Progenitor cell of endocrine pancreas (in vitro differentiated cells): ENCODE results near the gene ADAM33. TPM values are rescaled to one million over a fixed set of nuclear protein-coding genes. Genes with fewer than 3 reads are reported as not detected.

Source experiments
- DNase-seq: peaks from one replicate; pipeline ENCODE4 v3.0.0; 2021; ENCODE audit warnings: low spot score; ENCODE audit not compliant: unreplicated experiment
- H3K27ac Mint-ChIP-seq: 2 replicates; pipeline ENCODE4 v1.8.0; 2021; ENCODE audit warnings: mild to moderate bottlenecking, moderate library complexity, mixed read lengths
- H3K27me3 Mint-ChIP-seq: 2 replicates; pipeline ENCODE4 v1.8.0; 2021; ENCODE audit warnings: mixed read lengths
- H3K36me3 Mint-ChIP-seq: 2 replicates; pipeline ENCODE4 v1.8.0; 2022; ENCODE audit warnings: mixed read lengths; ENCODE audit not compliant: insufficient read depth
- H3K4me1 Mint-ChIP-seq: 2 replicates; pipeline ENCODE4 v1.8.0; 2021; ENCODE audit warnings: low read depth, mixed read lengths
- H3K4me3 Mint-ChIP-seq: 2 replicates; pipeline ENCODE4 v1.8.0; 2021; ENCODE audit warnings: low read depth, mild to moderate bottlenecking, moderate library complexity, mixed read lengths
- H3K9me3 Mint-ChIP-seq: 2 replicates; pipeline ENCODE4 v1.8.0; 2021; ENCODE audit warnings: low read depth, mixed read lengths
- long read RNA-seq: library from polyadenylated mRNA; unstranded; transcript quantifications from one replicate; pipeline ENCODE4 v2.0.0, GENCODE V29; 2020
- total RNA-seq: library from RNA; stranded (reverse); gene quantifications from 2 replicates; pipeline ENCODE4 v1.2.1, GENCODE V29; 2021
- TF ChIP-seq, protein P1 (sequence below): fragments of 200-600 bp; sonication (generic); IDR thresholded peaks from one replicate; pipeline ENCODE4 v1.5.0; 2021; ENCODE audit warnings: antibody characterized with exemption, mild to moderate bottlenecking; ENCODE audit not compliant: unreplicated experiment

ADAM33 gene
- 0.47 and 0.67 TPM in 2 replicates for total RNA-seq
- long read RNA-seq: 0 reads

DNA sequence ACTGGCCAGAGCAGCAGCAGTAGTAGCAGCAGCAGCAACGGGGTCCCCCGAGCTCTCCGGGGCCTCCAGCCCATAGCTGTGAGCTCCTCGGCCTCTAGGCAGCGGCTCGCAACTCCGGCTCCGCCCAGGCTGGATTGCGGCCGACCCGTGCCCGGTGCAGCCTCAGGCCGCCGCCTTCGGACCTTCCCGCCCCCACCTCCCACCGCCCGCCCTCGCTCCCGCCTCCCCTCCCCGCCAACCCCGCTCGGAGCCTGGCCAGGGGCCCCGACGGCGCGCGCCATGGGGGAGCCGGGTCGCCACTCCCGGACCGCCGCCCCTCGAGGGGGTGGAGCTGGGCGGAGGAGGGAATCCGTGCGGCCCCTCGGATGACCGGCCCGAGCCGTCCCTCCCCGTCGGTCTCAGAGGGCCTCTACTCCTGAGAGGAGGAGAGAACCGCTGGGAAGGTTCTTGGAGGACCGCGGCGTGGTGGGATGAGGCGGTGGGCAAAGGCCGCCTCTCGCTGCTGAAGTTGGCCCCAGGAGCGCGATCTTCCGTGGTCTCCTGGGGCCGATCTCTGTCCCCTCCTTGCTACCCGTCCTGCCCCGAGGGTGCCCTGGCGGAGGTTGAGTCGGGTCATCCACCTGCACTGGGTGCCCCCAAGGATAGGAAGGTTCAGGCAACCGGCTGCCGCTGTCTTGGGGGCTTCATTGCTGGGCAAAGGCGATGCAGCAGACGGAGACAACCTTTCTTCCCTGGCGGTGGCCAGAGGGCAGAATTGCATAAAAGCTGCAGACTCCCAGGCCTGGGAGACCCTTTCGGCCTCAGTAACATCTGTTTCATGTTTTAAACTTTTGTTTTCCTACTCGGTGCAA lies at the start of gene ADAM33:
ADAM33 (minus strand) TSS at position 80 of the 851 bp plus-strand sequence; CDS start at position 74, 6 bp downstream.
- Mint-ChIP-seq H3K27me3 (peaks cover 76% of the 10 kb centered on the region), H3K4me1 (peaks cover 4% of the 10 kb centered on the region), H3K36me3 (no peaks in the 10 kb centered on the region), H3K9me3 (no peaks in the 10 kb centered on the region), H3K4me3 (peak within 1 kb of the TSS; percentile 37), H3K27ac (no peak within 1 kb of the TSS)
- TF ChIP-seq, protein P1, sequence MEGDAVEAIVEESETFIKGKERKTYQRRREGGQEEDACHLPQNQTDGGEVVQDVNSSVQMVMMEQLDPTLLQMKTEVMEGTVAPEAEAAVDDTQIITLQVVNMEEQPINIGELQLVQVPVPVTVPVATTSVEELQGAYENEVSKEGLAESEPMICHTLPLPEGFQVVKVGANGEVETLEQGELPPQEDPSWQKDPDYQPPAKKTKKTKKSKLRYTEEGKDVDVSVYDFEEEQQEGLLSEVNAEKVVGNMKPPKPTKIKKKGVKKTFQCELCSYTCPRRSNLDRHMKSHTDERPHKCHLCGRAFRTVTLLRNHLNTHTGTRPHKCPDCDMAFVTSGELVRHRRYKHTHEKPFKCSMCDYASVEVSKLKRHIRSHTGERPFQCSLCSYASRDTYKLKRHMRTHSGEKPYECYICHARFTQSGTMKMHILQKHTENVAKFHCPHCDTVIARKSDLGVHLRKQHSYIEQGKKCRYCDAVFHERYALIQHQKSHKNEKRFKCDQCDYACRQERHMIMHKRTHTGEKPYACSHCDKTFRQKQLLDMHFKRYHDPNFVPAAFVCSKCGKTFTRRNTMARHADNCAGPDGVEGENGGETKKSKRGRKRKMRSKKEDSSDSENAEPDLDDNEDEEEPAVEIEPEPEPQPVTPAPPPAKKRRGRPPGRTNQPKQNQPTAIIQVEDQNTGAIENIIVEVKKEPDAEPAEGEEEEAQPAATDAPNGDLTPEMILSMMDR: no peak
- DNase-seq: no peak

DNA sequence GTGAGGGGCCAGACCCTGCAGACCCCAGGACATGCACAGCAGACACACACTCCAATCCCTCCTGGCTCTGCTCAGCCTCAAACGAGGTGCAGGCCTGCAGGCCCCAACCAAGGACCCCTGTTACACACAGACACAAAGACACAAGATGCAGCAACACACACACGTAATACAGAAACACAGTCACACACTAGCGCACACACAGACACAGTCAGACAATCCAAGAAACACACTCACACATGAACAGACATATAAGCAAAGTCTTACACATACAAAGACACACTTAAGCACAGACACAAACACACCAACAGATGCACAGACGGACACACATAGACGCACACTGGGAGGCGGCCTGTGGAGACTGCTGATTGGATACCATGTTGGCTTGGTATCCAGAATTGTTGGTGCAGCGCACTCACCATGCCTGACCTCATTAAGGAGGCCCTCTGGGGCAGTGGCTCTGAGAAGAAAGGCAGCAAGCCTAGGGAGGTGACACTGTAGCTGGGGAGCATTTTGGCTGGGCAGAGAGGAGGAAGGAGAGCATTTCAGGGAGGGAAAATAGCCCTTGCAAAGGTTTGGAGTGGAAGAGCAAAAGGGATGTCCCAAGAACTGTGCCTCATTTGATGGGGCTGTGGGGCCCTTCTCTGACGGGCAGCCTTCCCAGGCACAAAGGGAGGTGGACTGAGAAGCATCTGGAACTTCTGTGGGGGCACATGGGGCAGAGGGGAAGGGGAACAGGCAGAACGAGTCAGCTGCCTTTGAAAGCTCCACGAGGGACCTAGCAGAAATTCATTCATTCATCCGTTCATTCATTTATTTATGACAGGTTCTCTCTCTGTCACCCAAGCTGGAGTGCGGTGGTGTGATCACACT lies 49.2 kb upstream of the ADAM33 start:
- Mint-ChIP-seq H3K9me3 (no peaks in the 10 kb centered on the region), H3K4me3 (no peak overlapping the region), H3K4me1 (peaks cover 4% of the 10 kb centered on the region), H3K27me3 (peaks cover 62% of the 10 kb centered on the region), H3K36me3 (no peaks in the 10 kb centered on the region), H3K27ac (no peak overlapping the region)
- TF ChIP-seq, protein P1: no peak
- no peak for DNase-seq

GRCh38 chr20:3729811-3730540 lies 48.2 kb upstream of the ADAM33 start:
- Mint-ChIP-seq H3K4me3 (no peak overlapping the region), H3K27me3 (peaks cover 60% of the 10 kb centered on the region), H3K27ac (no peak overlapping the region), H3K36me3 (no peaks in the 10 kb centered on the region), H3K9me3 (no peaks in the 10 kb centered on the region), H3K4me1 (no peaks in the 10 kb centered on the region)
- TF ChIP-seq, protein P1: no peak
- DNase-seq: no peak

DNA sequence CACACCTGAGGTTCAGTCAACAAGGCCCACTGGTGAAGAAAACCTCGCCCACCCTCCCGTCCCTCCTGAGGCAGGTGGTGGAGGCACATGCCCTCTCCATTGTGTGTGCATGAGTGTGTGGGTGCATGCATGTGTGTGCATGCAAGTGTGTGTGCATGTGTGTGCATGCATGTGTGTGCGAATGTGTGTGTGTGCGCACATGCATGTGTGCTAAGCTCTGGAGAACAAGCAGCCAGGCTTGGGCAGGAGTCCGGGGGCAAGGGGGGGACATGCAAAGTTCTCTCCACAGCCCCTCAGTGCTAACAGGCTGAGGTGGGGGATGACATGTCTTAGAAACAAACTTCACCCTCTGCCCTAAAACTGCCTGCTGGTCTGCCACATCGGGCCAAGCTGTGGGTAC lies 47.6 kb upstream of the ADAM33 start:
- H3K27ac Mint-ChIP-seq: no peak overlapping the region
- H3K4me1 Mint-ChIP-seq: no peaks in the 10 kb centered on the region
- H3K36me3 Mint-ChIP-seq: no peaks in the 10 kb centered on the region
- H3K9me3 Mint-ChIP-seq: no peaks in the 10 kb centered on the region
- TF ChIP-seq, protein P1: no peak
- H3K4me3 Mint-ChIP-seq: no peak overlapping the region
- peaks cover 61% of the 10 kb centered on the region for H3K27me3 Mint-ChIP-seq
- no peak for DNase-seq

GRCh38 chr20:3728876-3729275 lies 47.1 kb upstream of the ADAM33 start:
- Mint-ChIP-seq H3K9me3 (no peaks in the 10 kb centered on the region), H3K27ac (no peak overlapping the region), H3K4me1 (no peaks in the 10 kb centered on the region), H3K4me3 (no peak overlapping the region), H3K36me3 (no peaks in the 10 kb centered on the region), H3K27me3 (peaks cover 64% of the 10 kb centered on the region)
- TF ChIP-seq, protein P1: no peak
- DNase-seq: no peak
